AG04450 (cell line): ENCODE measurements around the gene SUFU. TPM values are rescaled to one million over a fixed set of nuclear protein-coding genes. Genes with fewer than 3 reads are reported as not detected.
A peak's percentile ranks its signal among the peaks of the same experiment; 100 is the strongest.

ENCODE experiments used
- CTCF ChIA-PET: fragments of 300-600, 350-600 bp; formaldehyde crosslinking; extraction: SDS; loops from one replicate; lab custom pipeline; 2022; ENCODE audit warnings: antibody characterized with exemption, inconsistent platforms; lab: Charles Lee
- POLR2A ChIA-PET: fragments of 350-600 bp; formaldehyde crosslinking; extraction: SDS; loops from one replicate; lab custom pipeline; 2021; ENCODE audit warnings: antibody characterized with exemption, inconsistent platforms; lab: Yijun Ruan, JAX
- DNase-seq: peaks from one replicate; pipeline ENCODE4 v3.0.0-alpha.2; 2011; ENCODE audit warnings: low read depth, low spot score
- H3K27ac ChIP-seq: one replicate; pipeline ENCODE4 v1.5.1; 2012; ENCODE audit warnings: low read depth, low read length, control low read depth
- H3K27me3 ChIP-seq: one replicate; pipeline ENCODE4 v1.6.0; 2012; ENCODE audit warnings: low read length; ENCODE audit not compliant: control insufficient read depth, insufficient read depth
- H3K4me3 ChIP-seq: 2 replicates; pipeline ENCODE4 v1.5.1; 2011; ENCODE audit warnings: mild to moderate bottlenecking, low read depth, low read length, control low read depth
- H3K9me3 ChIP-seq: 2 replicates; pipeline ENCODE4 v1.5.1; 2012; ENCODE audit warnings: low read length; ENCODE audit not compliant: control insufficient read depth, insufficient read depth
- polyA plus RNA-seq: library from polyadenylated mRNA; depleted of rRNA; stranded (reverse); fragments of >200 nt; gene quantifications from 2 replicates; pipeline ENCODE4 v1.2.3, GENCODE V29; 2011
- TF ChIP-seq, protein P1 (sequence below): IDR thresholded peaks from 2 replicates; pipeline ENCODE4 v1.5.1; 2011; ENCODE audit warnings: low read depth, low read length, control low read depth, inconsistent platforms

The SUFU gene
- polyA plus RNA-seq, 1 experiment: 11.0 TPM

GRCh38 chr10:102669206-102670064, 165.7 kb downstream of the SUFU start:
- POLR2A ChIA-PET: interaction anchor here (0.6 to 1.9 kb wide), 3 partner anchors 8 to 70 kb away, joined by 3 to 7 read pairs (median 5); no protein-coding TSS in a partner anchor
- H3K9me3 ChIP-seq: no peaks in the 10 kb centered on the region
- H3K4me3 ChIP-seq: no peak overlapping the region
- H3K27me3 ChIP-seq: no peaks in the 10 kb centered on the region
- CTCF ChIA-PET: interaction anchor here (0.7 to 1.9 kb wide), 5 partner anchors 9 to 165 kb away, joined by 3 to 5 read pairs (median 4); partner anchors contain the start of gene SUFU
- DNase-seq: no peak
- TF ChIP-seq, protein P1, sequence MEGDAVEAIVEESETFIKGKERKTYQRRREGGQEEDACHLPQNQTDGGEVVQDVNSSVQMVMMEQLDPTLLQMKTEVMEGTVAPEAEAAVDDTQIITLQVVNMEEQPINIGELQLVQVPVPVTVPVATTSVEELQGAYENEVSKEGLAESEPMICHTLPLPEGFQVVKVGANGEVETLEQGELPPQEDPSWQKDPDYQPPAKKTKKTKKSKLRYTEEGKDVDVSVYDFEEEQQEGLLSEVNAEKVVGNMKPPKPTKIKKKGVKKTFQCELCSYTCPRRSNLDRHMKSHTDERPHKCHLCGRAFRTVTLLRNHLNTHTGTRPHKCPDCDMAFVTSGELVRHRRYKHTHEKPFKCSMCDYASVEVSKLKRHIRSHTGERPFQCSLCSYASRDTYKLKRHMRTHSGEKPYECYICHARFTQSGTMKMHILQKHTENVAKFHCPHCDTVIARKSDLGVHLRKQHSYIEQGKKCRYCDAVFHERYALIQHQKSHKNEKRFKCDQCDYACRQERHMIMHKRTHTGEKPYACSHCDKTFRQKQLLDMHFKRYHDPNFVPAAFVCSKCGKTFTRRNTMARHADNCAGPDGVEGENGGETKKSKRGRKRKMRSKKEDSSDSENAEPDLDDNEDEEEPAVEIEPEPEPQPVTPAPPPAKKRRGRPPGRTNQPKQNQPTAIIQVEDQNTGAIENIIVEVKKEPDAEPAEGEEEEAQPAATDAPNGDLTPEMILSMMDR: peak; percentile 41
- no peak overlapping the region for H3K27ac ChIP-seq

- no peaks in the 10 kb centered on the region for H3K27me3 ChIP-seq
- no peaks in the 10 kb centered on the region for H3K9me3 ChIP-seq
- TF ChIP-seq, protein P1: no peak
- ChIA-PET POLR2A (interaction anchor here (0.6 to 1.9 kb wide), 2 partner anchors 9 to 42 kb away, joined by 5 to 7 read pairs; no protein-coding TSS in a partner anchor), CTCF (interaction anchor here (0.7 to 1.9 kb wide), 5 partner anchors 8 to 166 kb away, joined by 3 to 5 read pairs (median 4); partner anchors contain the start of gene SUFU)
- no peak for DNase-seq
- no peak overlapping the region for H3K4me3 ChIP-seq
- H3K27ac ChIP-seq: no peak overlapping the region
Observed at GRCh38 chr10:102670065-102670670, 166.4 kb downstream of the SUFU start.

DNA sequence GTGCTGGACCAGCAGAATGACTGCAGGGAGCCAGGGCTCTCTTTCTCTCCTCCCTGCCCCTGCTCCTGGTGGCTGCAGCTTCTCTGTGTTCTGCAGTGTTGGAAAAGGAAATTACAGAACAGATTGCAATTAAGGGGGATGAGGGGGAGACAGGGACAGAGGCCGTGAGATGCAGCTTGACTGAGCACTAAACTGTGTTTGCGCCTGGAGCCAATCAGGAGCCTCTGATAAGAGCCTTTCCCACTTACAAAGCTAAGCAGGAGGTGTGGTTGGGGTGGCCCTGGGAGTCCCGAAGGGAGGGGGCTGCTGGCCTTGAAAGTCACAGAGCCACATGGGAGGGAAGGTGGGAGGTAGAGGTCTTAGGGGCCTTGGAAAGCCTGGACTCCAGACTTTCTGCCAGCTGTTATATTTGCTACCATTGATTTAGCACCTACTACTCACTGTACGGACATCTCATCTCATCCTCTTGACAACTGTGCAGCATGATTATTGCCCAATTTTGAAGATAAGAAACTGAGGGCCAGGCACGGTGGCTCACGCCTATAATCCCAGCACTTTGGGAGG, 167.2 kb downstream of the SUFU start:
- H3K9me3 ChIP-seq: no peaks in the 10 kb centered on the region
- H3K27me3 ChIP-seq: no peaks in the 10 kb centered on the region
- no peak overlapping the region for H3K4me3 ChIP-seq
- no peak for DNase-seq
- TF ChIP-seq, protein P1: no peak
- ChIA-PET CTCF (interaction anchor here (1.0 kb wide), 1 partner anchor 167 kb away, joined by 4 read pairs; the partner anchor contains the start of gene SUFU), POLR2A (interaction anchor here (1.9 kb wide), 1 partner anchor 10 kb away, joined by 7 read pairs; no protein-coding TSS in a partner anchor)
- H3K27ac ChIP-seq: no peak overlapping the region

DNA sequence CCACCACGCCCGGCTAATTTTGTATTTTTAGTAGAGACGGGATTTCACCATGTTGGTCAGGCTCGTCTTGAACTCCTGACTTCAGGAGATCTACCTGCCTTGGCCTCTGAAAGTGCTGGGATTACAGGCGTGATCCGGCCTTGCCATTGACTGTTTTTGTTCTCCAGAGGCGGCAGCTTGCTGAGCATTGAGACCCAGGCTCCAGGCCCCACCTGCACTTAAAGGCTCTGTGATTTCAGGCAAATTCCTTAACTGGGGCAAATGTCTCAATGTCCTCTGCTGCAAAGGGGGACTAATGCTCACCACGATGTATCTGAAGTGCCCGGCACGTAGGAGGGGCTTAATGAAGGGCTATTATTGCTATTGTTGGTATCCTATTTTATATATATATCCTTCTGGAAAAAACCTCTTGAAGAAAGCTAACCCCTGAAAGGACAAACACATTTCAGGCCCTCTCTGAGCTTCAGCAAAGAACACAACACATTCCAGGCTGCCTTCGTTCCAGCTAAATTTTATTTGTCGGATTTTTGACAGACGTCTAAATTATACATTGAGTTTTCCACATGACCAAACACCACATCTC, 169.6 kb downstream of the SUFU start:
- H3K9me3 ChIP-seq: no peaks in the 10 kb centered on the region
- DNase-seq: no peak
- CTCF ChIA-PET: interaction anchor here (3.1 kb wide), 1 partner anchor 40 kb away, joined by 21 read pairs; the partner anchor contains the start of genes ARL3 and SFXN2
- H3K4me3 ChIP-seq: no peak overlapping the region
- POLR2A ChIA-PET: interaction anchor here (0.8 to 6.5 kb wide), 6 partner anchors 10 to 46 kb away, joined by 3 to 71 read pairs (median 6); partner anchors contain the start of genes ARL3, SFXN2 and TRIM8
- TF ChIP-seq, protein P1: no peak
- H3K27me3 ChIP-seq: no peaks in the 10 kb centered on the region
- peak overlapping the region; percentile 21 for H3K27ac ChIP-seq
